8988T (cell line): ENCODE data around the gene MYO3B.
"Not testable (repeated sequence)": the region's sequence is repeated elsewhere in the genome, so short reads cannot be mapped to it uniquely, and the experiment has no call there.

Source experiments
- DNase-seq: peaks from one replicate; pipeline ENCODE4 v3.0.0; 2011

The MYO3B gene

DNA sequence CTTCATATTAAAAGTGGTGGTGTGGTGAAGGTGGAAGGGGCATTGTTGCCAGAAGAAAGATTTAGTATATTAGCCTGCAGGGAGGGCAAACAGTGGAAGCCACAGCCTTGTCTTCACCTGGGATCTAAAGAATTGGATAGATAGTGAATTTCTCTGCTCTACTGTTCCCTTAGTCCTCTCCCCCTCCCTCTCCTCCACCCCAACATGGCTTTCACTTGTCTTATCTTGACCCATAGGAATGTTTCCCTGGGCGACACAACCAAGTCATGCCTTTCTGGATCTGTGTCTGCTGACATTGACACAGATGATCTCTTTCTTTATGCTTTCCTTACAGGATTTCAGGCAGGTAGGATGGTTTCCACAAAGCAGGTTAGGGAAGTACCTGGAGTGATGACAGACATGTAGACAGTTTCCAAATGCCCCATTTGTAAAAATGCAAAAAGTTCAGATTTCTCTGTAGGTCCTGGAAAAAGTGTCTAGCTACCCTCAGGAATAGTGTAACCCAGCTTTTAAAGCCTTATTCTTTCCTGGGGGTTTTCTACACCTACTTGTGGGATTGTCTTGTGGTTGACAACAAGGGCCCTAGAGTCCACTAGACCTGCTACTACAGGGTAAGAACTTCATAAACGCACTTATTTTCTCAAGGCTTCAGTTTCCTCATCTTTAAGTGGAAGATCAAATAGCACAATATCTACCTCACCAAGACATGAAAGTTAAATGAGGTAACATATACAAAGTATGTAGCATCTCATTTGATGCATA, 353.0 kb downstream of the MYO3B start:
- no peak for DNase-seq

DNA sequence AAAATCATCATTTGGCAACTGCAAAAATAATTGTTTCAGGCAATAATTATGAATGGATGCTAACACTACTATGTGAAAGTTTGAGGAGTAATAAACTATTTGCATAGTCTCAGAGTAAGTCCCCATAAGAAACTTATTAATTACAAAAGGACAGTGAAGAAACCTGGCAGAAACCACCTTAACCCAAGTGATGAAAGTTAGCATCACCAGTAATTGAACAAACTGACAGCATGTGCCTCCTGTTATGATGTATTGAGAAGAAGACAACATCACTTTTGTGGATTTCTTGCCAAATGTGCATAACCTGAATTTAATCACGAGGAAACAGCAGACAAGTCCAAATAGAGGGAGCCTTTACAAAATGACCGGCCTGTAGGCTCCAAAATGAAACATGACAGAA, 353.9 kb downstream of the MYO3B start:
- no peak for DNase-seq

DNA sequence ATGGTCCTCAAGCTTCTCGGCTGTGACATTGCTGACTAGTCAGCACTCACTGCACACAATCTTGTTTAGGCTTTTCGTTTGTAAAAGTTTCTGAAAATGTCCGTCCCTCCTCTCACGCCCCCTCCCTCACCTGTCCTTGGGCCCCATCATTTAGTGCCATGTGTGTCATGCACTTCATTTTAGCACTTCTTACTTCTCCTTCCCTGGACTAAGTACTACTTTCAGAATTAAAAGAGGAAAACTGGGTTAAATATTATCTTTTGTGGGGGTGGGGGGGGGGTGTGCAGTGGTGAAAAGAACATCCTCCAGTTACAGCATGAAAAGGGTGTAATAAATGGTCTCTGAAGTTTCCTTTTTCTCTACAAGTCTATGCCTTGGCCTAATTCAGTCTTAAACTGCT, 355.2 kb downstream of the MYO3B start:
- DNase-seq, result no peak

GRCh38 chr2:170535552-170535951, 357.6 kb downstream of the MYO3B start:
- no peak for DNase-seq

- DNase-seq, result no peak
These were observed 366.9 kb downstream of the MYO3B start for GRCh38 chr2:170544817-170545216.

DNA sequence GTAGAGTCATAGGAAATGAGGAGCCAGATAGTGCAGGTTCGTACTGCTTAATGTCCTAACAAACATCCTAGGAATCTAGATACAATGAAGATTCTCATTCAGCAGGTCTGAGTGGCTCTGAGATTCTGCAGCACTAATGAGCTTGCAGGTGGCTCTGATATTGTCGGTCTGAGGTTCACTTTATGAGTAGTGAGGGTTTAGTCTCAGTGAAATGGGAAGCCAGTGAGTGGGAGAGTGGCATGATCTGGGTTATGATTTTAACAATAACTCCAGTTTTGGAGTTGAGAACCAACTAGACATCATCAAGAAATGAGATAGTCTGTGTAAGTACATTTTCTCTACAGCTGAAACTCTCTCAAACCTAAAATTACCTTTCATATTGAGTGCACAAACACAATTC, 370.4 kb downstream of the MYO3B start:
- DNase-seq, result no peak

GRCh38 chr2:170550501-170550900, 372.6 kb downstream of the MYO3B start:
- no peak for DNase-seq

GRCh38 chr2:170551899-170552298, 374.0 kb downstream of the MYO3B start:
- DNase-seq, result not testable (repeated sequence)

GRCh38 chr2:170553748-170554147, 375.8 kb downstream of the MYO3B start:
- no peak for DNase-seq

- no peak for DNase-seq
These were observed 376.5 kb downstream of the MYO3B start for GRCh38 chr2:170554278-170554955.

- no peak for DNase-seq
These were observed 385.0 kb downstream of the MYO3B start for GRCh38 chr2:170562928-170563327.

DNA sequence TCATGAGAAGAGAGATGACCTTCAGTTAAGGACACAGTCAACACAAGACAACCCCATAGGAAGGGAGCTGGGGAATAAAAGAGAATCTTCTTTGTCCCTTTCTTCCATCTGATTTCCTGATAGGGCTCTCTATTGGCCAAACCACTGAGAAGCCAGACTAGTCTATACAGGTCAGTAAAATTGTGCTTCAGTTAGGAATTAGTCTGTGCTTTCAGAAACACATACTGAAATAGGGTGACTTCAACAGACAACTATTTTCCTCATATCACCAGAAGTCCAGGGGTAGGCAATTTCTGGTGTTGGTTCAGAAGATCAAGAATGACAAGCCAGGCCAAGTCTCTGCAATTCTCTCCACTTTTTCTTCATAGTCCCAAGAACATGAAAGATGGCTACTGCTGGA, 385.5 kb downstream of the MYO3B start:
- no peak for DNase-seq

DNA sequence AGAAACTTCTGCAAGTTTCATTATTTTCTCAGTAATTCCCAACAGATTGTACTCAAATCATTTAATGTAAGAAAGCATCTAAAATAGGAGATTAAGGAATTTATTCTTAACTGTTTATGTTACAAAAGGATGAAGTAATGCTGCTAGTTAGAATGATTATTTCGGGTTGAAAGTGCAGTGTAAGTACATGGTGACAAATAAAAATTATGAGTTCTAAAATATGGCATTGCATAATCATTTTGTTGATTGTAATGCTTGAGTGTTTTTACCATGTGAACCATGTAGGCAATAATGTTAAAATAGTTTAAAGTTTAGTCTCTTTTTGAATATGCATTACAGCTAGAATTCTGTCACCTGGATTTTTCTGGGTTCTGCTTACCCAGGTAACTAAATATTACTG, 388.2 kb downstream of the MYO3B start:
- DNase-seq, result no peak

DNA sequence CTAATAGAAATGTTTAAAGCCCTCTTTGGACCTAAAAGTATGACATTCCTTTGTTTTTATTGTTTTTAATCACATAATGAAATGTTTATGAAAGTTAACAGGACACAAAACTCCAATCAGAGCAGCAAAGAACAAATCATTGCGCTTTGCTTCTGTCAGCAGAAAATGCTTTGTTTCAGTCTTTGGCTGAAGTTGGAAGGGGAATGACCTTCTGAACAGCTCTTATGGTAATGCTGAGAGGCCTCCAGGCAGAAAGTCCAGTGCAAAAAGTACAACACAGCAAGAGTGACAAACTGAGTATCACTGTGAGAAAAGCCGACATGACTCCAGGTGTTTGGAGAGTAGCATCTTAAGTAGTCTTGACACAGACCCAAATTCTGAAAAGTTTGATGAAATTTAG, 389.5 kb downstream of the MYO3B start:
- no peak for DNase-seq

DNA sequence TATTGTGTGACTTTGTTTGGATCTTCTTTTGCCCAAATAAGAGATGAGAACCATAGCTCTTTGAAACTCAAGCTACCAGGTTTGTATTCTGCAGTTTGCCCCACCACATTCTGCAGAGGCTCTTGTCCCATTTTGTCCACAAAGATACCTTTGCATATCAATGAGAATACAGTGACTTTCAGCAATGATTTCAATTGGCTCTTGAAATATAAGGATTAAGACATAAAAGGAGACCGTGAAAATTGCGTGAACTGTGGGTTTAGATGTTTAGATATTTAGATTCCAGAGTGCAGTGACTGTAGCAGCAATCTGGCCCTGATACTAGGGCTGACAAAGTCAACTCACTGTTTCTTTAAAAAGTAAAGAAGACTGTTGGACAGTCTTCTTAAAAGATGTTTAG, 390.6 kb downstream of the MYO3B start:
- DNase-seq, result no peak

GRCh38 chr2:170571612-170572011, 393.7 kb downstream of the MYO3B start:
- DNase-seq, result no peak

DNA sequence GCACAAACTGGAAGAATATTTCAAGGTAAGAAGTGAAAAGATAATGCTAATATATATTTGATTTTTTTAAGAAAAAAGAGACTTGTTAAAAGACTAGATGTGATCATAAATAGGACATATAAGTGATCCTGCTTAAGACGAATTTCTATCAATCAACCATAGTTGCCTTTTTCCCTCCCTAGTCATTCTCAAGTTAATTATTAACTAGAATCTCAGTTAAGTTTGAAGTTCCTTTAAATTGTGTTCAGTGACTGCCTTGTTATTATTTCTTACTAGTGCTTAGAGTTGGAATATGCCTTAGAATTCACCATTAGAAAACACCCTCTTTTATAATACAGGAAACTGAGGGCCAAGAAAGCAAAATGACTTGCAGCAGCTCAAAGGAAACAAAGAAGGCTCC, 395.7 kb downstream of the MYO3B start:
- DNase-seq, result no peak

GRCh38 chr2:170576296-170576695, 398.3 kb downstream of the MYO3B start:
- DNase-seq, result no peak

DNA sequence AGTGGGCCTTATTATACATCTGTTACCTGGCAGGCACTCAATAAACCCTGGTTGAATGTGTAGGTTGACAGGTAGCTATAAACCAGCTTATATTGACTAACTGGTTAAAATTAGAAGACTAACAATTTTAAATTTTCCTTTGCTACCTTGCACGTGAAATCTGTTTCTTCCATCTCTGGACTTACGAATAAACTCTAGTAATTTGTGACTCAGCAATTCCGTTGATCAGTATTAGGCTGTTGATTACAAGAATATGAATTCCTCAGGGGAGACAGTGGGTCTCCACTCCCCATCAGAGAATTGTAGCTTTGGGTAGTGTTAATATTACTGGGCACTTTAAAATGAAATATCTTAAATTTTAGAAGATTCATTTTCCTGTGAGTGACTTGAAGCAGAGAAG, 399.4 kb downstream of the MYO3B start:
- DNase-seq, result no peak

DNA sequence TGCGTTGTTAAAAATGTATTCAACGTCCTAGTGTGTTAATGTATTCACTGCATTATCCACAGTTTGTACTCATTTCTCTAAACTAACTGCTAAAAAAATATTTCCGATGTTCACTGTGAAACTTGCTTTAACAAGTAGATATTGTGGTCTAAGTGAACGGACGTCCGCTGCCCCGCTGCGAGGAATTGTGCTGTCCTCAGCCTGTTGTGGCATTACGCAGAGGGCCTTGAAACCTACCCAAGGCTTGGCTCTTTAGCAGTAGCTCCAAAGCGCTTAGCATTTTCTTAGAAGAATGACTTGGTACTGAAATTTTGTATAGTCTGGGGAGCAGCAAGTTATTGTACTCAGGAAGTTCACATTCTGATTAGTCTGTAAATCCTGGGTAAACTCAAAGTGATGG, 400.7 kb downstream of the MYO3B start:
- no peak for DNase-seq

DNA sequence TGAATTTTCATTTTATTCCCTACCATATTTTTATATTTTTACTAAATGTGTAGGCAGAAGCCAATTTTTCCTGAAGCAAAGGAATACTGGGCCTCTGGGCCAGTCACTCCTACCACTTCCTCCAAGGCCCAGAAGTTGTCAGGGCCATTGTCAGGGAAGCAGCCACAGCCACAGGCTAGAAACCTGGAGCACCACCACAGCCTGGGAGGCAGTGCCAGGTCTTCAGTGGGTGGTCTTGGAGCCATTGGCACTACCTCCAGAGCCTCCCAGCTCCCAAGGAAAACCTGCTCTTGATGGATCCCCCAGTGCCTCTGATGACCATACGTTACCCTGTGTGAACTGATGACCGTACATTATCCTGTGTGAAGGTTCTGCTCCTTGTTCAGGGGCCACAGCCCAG, 401.6 kb downstream of the MYO3B start:
- DNase-seq, result no peak

- DNase-seq, result no peak
These were observed 404.4 kb downstream of the MYO3B start for GRCh38 chr2:170582313-170582712.

- no peak for DNase-seq
These were observed 405.0 kb downstream of the MYO3B start for GRCh38 chr2:170582751-170583463.

- DNase-seq, result no peak
These were observed 407.1 kb downstream of the MYO3B start for GRCh38 chr2:170585067-170585466.
